Upper lobe of right lung (tissue), 1 donor: ENCODE measurements around the gene ZNF846. TPM values are rescaled to one million over a fixed set of nuclear protein-coding genes. Genes with fewer than 3 reads are reported as not detected.
"Not testable (repeated sequence)": the region's sequence is repeated elsewhere in the genome, so short reads cannot be mapped to it uniquely, and the experiment has no call there.

Experiments used
- ATAC-seq: fragments of 200-7000 bp; cut with Tn5 transposase; one replicate; pipeline ENCODE4 v1.9.1; 2020; ENCODE audit warnings: mild to moderate bottlenecking, moderate library complexity
- DNase-seq: peaks from one replicate; pipeline ENCODE4 v3.0.0-alpha.2; 2020
- H3K27ac ChIP-seq: fragments of 200-600 bp; one replicate; pipeline ENCODE4 v1.8.0; 2022
- H3K27me3 ChIP-seq: fragments of 200-600 bp; one replicate; pipeline ENCODE4 v1.8.0; 2022; ENCODE audit warnings: mild to moderate bottlenecking
- H3K36me3 ChIP-seq: fragments of 200-600 bp; one replicate; pipeline ENCODE4 v1.8.0; 2022
- H3K4me1 ChIP-seq: fragments of 200-600 bp; one replicate; pipeline ENCODE4 v1.8.0; 2022
- H3K4me3 ChIP-seq: fragments of 200-600 bp; one replicate; pipeline ENCODE4 v1.8.0; 2022; ENCODE audit warnings: mild to moderate bottlenecking
- H3K9me3 ChIP-seq: fragments of 200-600 bp; one replicate; pipeline ENCODE4 v1.8.0; 2022
- intact Hi-C: fragments of 100-400 bp; cut with DNase I; formaldehyde crosslinking; loops from one replicate; pipeline ENCODE4 v1.11.0; 2022
- total RNA-seq: library from RNA; stranded (reverse); fragmentation: NEBNext Ultra II Directional; extraction: Animal tissue kit (Norgen Biotek cat#: 25700); gene quantifications from one replicate; pipeline ENCODE4 v1.2.1, GENCODE V29; 2021
- TF ChIP-seq, protein P1 (sequence below): fragments of 200-600 bp; IDR thresholded peaks from one replicate; pipeline ENCODE4 v1.8.0; 2022; ENCODE audit warnings: antibody characterized with exemption
- donor health status: DM: no; HTN: yes; CAD: no; lungs with severe emphysema.

The ZNF846 gene
- total RNA-seq, 1 donor from 2014 or later: 10.2 TPM

- DNase-seq (no peak), ATAC-seq (no peak)
- H3K4me3 ChIP-seq: no peak overlapping the region
- TF ChIP-seq, protein P1, sequence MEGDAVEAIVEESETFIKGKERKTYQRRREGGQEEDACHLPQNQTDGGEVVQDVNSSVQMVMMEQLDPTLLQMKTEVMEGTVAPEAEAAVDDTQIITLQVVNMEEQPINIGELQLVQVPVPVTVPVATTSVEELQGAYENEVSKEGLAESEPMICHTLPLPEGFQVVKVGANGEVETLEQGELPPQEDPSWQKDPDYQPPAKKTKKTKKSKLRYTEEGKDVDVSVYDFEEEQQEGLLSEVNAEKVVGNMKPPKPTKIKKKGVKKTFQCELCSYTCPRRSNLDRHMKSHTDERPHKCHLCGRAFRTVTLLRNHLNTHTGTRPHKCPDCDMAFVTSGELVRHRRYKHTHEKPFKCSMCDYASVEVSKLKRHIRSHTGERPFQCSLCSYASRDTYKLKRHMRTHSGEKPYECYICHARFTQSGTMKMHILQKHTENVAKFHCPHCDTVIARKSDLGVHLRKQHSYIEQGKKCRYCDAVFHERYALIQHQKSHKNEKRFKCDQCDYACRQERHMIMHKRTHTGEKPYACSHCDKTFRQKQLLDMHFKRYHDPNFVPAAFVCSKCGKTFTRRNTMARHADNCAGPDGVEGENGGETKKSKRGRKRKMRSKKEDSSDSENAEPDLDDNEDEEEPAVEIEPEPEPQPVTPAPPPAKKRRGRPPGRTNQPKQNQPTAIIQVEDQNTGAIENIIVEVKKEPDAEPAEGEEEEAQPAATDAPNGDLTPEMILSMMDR: no peak
- H3K4me1 ChIP-seq: no peaks in the 10 kb centered on the region
- no peaks in the 10 kb centered on the region for H3K9me3 ChIP-seq
- H3K36me3 ChIP-seq: no peaks in the 10 kb centered on the region
- H3K27ac ChIP-seq: no peak overlapping the region
- H3K27me3 ChIP-seq: no peaks in the 10 kb centered on the region
- intact Hi-C loops: no loop called here
Observed at GRCh38 chr19:9727644-9728043, 40.9 kb downstream of the ZNF846 start.

DNA sequence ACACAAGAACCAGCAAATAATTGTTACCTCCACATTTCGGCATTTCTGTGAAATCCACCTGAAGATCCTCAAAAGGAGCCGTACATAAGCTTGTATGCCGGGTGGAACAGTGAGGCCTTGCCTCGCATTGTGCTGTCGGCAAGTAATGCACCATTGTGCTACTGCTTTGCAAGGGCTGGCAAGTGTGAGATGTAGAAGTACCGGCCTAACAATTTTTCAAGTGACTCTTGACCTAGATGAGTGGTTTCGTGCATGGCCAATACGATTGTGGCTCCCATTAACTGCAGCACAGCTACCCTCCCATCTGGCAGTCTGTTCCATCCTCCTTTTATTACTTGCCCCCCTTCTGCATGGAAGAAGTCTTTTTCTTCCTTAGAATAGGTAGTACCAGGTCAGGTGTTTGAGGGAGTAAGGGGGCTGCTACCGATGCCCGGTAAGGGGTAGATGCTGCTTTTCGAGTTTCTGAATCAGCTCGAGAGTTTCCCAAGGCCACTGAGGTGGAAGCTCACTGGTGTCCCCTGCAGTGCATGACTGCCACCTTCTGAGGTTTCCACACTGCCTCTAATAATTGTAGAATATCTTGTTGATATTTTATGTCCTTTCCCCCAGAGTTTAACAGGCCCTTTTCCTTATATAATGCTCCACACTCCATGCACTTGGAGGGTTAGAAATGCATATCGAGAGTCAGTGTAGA is 42.9 kb downstream of the ZNF846 start:
- intact Hi-C loops, H3K4me3 ChIP-seq, H3K9me3 ChIP-seq, DNase-seq, H3K36me3 ChIP-seq, H3K27ac ChIP-seq, H3K4me1 ChIP-seq, H3K27me3 ChIP-seq: not testable (repeated sequence)
- ATAC-seq: peak; percentile 52
- TF ChIP-seq, protein P1: peak; percentile 9

DNA sequence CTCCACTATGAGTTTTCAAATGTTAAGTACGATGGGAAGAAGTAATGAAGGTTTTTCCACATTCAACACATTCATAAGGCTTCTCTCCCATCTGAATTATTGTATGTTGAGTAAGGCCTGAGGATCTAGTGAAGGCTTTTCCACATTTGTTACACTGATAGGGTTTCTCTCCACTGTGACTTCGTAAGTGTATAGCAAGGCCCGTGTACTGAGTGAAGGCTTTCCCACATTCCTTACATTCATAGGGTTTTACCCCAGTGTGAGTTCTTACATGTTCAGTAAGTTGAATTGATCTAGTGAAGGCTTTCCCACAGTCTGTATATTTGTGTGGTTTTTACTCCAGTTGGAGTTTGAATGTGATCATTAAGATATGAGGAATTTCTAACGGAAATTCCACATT is 44.4 kb downstream of the ZNF846 start:
- Histone ChIP-seq H3K36me3 (no peaks in the 10 kb centered on the region), H3K27me3 (no peaks in the 10 kb centered on the region), H3K4me3 (no peak overlapping the region), H3K27ac (no peak overlapping the region), H3K9me3 (no peaks in the 10 kb centered on the region), H3K4me1 (no peaks in the 10 kb centered on the region)
- no peak for ATAC-seq
- intact Hi-C loops: no loop called here
- TF ChIP-seq, protein P1: no peak
- no peak for DNase-seq

GRCh38 chr19:9721861-9722260 is 46.7 kb downstream of the ZNF846 start:
- H3K4me3 ChIP-seq: no peak overlapping the region
- H3K27me3 ChIP-seq: no peaks in the 10 kb centered on the region
- no peak for ATAC-seq
- TF ChIP-seq, protein P1: no peak
- no peak overlapping the region for H3K27ac ChIP-seq
- H3K9me3 ChIP-seq: no peaks in the 10 kb centered on the region
- H3K36me3 ChIP-seq: no peaks in the 10 kb centered on the region
- DNase-seq: no peak
- no peaks in the 10 kb centered on the region for H3K4me1 ChIP-seq
- intact Hi-C loops: no loop called here

DNA sequence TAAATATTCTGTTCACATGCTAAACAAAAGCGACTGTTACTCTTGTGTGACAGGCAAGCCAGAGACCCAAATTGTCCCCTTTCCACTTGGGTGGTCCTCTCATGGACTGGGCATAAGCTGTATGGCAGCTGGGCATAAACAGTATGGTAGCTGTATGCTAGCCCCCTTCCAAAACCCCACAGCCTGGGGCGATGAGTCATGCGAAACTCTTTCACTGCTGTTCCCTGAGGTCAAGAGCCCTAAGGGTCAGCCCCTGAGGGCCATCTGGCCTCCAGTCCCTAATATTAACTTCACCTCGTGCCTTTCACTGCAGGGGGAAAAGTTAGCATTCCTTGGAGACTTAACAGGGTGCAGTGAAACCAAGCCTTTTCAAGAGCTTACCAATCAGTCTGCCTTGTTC is 48.0 kb downstream of the ZNF846 start:
- Histone ChIP-seq H3K36me3 (no peaks in the 10 kb centered on the region), H3K27ac (no peak overlapping the region), H3K4me3 (no peak overlapping the region), H3K4me1 (no peaks in the 10 kb centered on the region), H3K9me3 (no peaks in the 10 kb centered on the region), H3K27me3 (no peaks in the 10 kb centered on the region)
- no peak for DNase-seq
- TF ChIP-seq, protein P1: no peak
- ATAC-seq: no peak
- intact Hi-C loops: no loop called here

GRCh38 chr19:9711815-9712214 is 56.7 kb downstream of the ZNF846 start:
- Histone ChIP-seq H3K4me1 (no peaks in the 10 kb centered on the region), H3K4me3 (no peak overlapping the region), H3K27ac (no peak overlapping the region), H3K9me3 (peaks cover 6% of the 10 kb centered on the region), H3K36me3 (no peaks in the 10 kb centered on the region), H3K27me3 (no peaks in the 10 kb centered on the region)
- TF ChIP-seq, protein P1: no peak
- no peak for DNase-seq
- intact Hi-C loops: no loop called here
- no peak for ATAC-seq
